CD4-positive, alpha-beta T cell treated with Interleukin-12 subunit alpha and Interleukin-12 subunit beta, for 1 hour (primary cell): ENCODE data around the gene C10orf90.
"Not testable (repeated sequence)": the region's sequence is repeated elsewhere in the genome, so short reads cannot be mapped to it uniquely, and the experiment has no call there.

ENCODE experiments used
- DNase-seq: peaks from one replicate; pipeline ENCODE4 v3.0.0-alpha.2; 2020

The C10orf90 gene

GRCh38 chr10:126583552-126584200 is 86.8 kb downstream of the C10orf90 start:
- no peak for DNase-seq

GRCh38 chr10:126581648-126582046 is 88.8 kb downstream of the C10orf90 start:
- DNase-seq, result no peak

- DNase-seq, result no peak
Observed at GRCh38 chr10:126580873-126581647, 89.4 kb downstream of the C10orf90 start.

- DNase-seq, result no peak
Observed at GRCh38 chr10:126576336-126576735, 94.2 kb downstream of the C10orf90 start.

- no peak for DNase-seq
Observed at GRCh38 chr10:126570621-126571602, 99.6 kb downstream of the C10orf90 start.

GRCh38 chr10:126570245-126570570 is 100.3 kb downstream of the C10orf90 start:
- DNase-seq, result no peak

- DNase-seq, result no peak
Observed at GRCh38 chr10:126569513-126570244, 100.8 kb downstream of the C10orf90 start.

- DNase-seq, result no peak
Observed at GRCh38 chr10:126568809-126569385, 101.6 kb downstream of the C10orf90 start.

GRCh38 chr10:126565871-126566270 is 104.6 kb downstream of the C10orf90 start:
- no peak for DNase-seq

GRCh38 chr10:126565441-126565840 is 105.1 kb downstream of the C10orf90 start:
- DNase-seq, result no peak

GRCh38 chr10:126564326-126564888 is 106.1 kb downstream of the C10orf90 start:
- DNase-seq, result no peak

GRCh38 chr10:126563361-126563760 is 107.1 kb downstream of the C10orf90 start:
- no peak for DNase-seq

GRCh38 chr10:126561921-126562680 is 108.4 kb downstream of the C10orf90 start:
- no peak for DNase-seq

GRCh38 chr10:126561294-126561920 is 109.1 kb downstream of the C10orf90 start:
- no peak for DNase-seq

- no peak for DNase-seq
Observed at GRCh38 chr10:126558881-126559280, 111.6 kb downstream of the C10orf90 start.

- DNase-seq, result no peak
Observed at GRCh38 chr10:126551202-126551601, 119.3 kb downstream of the C10orf90 start.

GRCh38 chr10:126550586-126550985 is 119.9 kb downstream of the C10orf90 start:
- not testable (repeated sequence) for DNase-seq

- no peak for DNase-seq
Observed at GRCh38 chr10:126549344-126549743, 121.1 kb downstream of the C10orf90 start.

- DNase-seq, result no peak
Observed at GRCh38 chr10:126544565-126544964, 125.9 kb downstream of the C10orf90 start.

GRCh38 chr10:126538439-126539135 is 131.9 kb downstream of the C10orf90 start:
- no peak for DNase-seq
